Loucy (cell line): Measurements from ENCODE around the gene DNAJC11.

Experiments
- CTCF ChIP-seq: fragments of 200-600 bp; sonication (generic); conservative IDR thresholded peaks from 2 replicates; pipeline ENCODE4 v1.5.1; 2014; ENCODE audit warnings: mild to moderate bottlenecking, antibody characterized with exemption, low read length
- EZH2phosphoT487 ChIP-seq: fragments of 200-600 bp; IDR thresholded peaks from 2 replicates; pipeline ENCODE4 v1.6.1; 2018; ENCODE audit warnings: antibody characterized with exemption, mild to moderate bottlenecking, moderate library complexity, borderline replicate concordance

- TF ChIP-seq CTCF (no peak), EZH2phosphoT487 (no peak)
Measured at GRCh38 chr1:6688757-6689156, 12.9 kb downstream of the DNAJC11 start.
